ENCODE measurements around the gene PLXNC1. TPM values are rescaled to one million over a fixed set of nuclear protein-coding genes. Genes with fewer than 3 reads are reported as not detected.

The PLXNC1 gene
- total and polyA plus RNA-seq, 2 of the 8 experiments (the other 6 are each of a cell fraction or from before 2014, with no cell fraction given): 0.83 to 2.0 TPM

DNA sequence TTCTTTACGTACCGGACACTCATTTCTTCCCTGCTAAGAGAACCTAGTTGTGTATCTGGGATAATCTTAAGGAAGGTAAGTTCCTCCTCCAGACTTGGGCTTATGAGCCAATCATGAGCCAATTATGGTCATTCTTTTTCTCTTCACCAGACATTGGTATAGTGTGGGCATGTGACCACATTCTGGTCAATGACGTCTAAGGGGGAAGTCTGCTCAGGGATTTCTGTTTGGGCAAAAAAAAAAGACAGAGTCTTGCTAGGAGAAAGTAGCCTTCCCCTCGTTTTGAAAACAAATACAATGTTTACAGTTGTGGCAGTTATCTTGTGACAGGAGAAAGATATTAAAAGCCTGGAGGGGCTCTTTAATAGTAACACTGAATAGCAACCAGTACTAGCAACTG lies 20.1 kb upstream of the PLXNC1 start:
- H3K18ac ChIP-seq (ENCODE audit: extremely low read depth, low read length): no peak overlapping the region
- H3K14ac ChIP-seq (ENCODE audit: insufficient read length): no peak overlapping the region
- H4K20me1 ChIP-seq (replicated peaks in 1 of 2; ENCODE audit: control insufficient read depth in 1 of 2, insufficient read depth in 2 of 2, low read length in 2 of 2): no peaks in the 10 kb centered on the region
- H2AFZ ChIP-seq (ENCODE audit: low read length): no peak overlapping the region
- no peak overlapping the region for H2AK5ac ChIP-seq (ENCODE audit: low read depth, low read length)
- no peak overlapping the region for H3K27ac ChIP-seq (ENCODE audit: low read depth, low read length)
- no peaks in the 10 kb centered on the region; a peak in 1 of 7 replicates for H3K27me3 ChIP-seq (replicated peaks in 1 of 4; ENCODE audit: control insufficient read depth in 3 of 4, extremely low read depth in 1 of 4, insufficient read depth in 3 of 4, low read length in 3 of 4)
- TF ChIP-seq KDM5A (IDR thresholded peaks at IDR 0.05; ENCODE audit: low read length) (no peak), YY1 (IDR thresholded peaks at IDR 0.05; ENCODE audit: low read depth, low read length) (no peak), BRCA1 (IDR thresholded peaks at IDR 0.05; ENCODE audit: low read depth, low read length) (no peak), EGR1 (IDR thresholded peaks at IDR 0.05; ENCODE audit: borderline replicate concordance, low read depth, low read length) (no peak), TBP (IDR thresholded peaks at IDR 0.05; ENCODE audit: low read depth, low read length) (no peak)
- no peak overlapping the region for H4K91ac ChIP-seq (replicated peaks; ENCODE audit: insufficient read length, low read length)
- no peak overlapping the region for H4K5ac ChIP-seq (ENCODE audit: insufficient read length, low read depth, low read length)
- no peak overlapping the region for H2BK20ac ChIP-seq (ENCODE audit: low read length)
- no peak overlapping the region for H3K4me2 ChIP-seq (ENCODE audit: insufficient read depth in 1 of 2, low read depth in 2 of 2, low read length in 2 of 2)
- H3K23me2 ChIP-seq (ENCODE audit: low read depth, low read length): no peaks in the 10 kb centered on the region
- no peaks in the 10 kb centered on the region for H3K9me3 ChIP-seq (ENCODE audit: insufficient read depth in 2 of 2, low read depth in 1 of 2, low read length in 1 of 2)
- POLR2A ChIA-PET (ENCODE audit: partially characterized antibody): no interaction called here
- no peak overlapping the region for H2BK15ac ChIP-seq (ENCODE audit: low read length)
- no peak overlapping the region for H3K9ac ChIP-seq (replicated peaks in 1 of 4; ENCODE audit: extremely low read depth in 1 of 4, low read depth in 3 of 4, low read length in 3 of 4)
- H4K8ac ChIP-seq (ENCODE audit: extremely low read depth, insufficient read depth, low read length): no peak overlapping the region
- H3K4me1 ChIP-seq (replicated peaks in 1 of 4; ENCODE audit: control insufficient read depth in 3 of 4, insufficient read depth in 4 of 4, low read length in 3 of 4): no peaks in the 10 kb centered on the region; a peak in 1 of 7 replicates
- no peak overlapping the region for H2BK5ac ChIP-seq (ENCODE audit: low read depth, low read length)
- 79% methylated on average over 4 of the region's 4 CpGs; no CpG with 5 or more reads in 1 of the 2 experiments for WGBS, 2 experiments (ENCODE audit: extremely low coverage in 1 of 2, insufficient coverage in 1 of 2, insufficient read length in 1 of 2, insufficient replicate concordance in 2 of 2, low coverage in 1 of 2, low lambda C conversion rate in 2 of 2, missing lambda C conversion rate in 1 of 2)
- H3K4ac ChIP-seq (replicated peaks; ENCODE audit: insufficient read length, low read depth, low read length): no peak overlapping the region
- no peak overlapping the region for H3K4me3 ChIP-seq (ENCODE audit: extremely low read depth in 1 of 4, insufficient read depth in 2 of 4, low read depth in 3 of 4, low read length in 4 of 4)
- H2BK12ac ChIP-seq (ENCODE audit: low read depth, low read length): no peak overlapping the region
- DNase-seq (ENCODE audit: low read depth in 1 of 2, low spot score in 2 of 2): no peak
- no peak overlapping the region for H2BK120ac ChIP-seq (replicated peaks; ENCODE audit: low read depth, low read length)
- CTCF ChIA-PET (ENCODE audit: partially characterized antibody): interaction anchor here (0.6 to 1.4 kb wide), 4 partner anchors 13 to 140 kb away, joined by 3 to 4 read pairs (median 4); no protein-coding TSS in a partner anchor
- no peak for FAIRE-seq
- no peak overlapping the region for H3K23ac ChIP-seq (ENCODE audit: insufficient read length)
- no peak overlapping the region for H3K56ac ChIP-seq (replicated peaks; ENCODE audit: insufficient read length, low read depth, low read length)
- no peaks in the 10 kb centered on the region for H3K79me1 ChIP-seq (ENCODE audit: low read depth, low read length)
- no peaks in the 10 kb centered on the region for H3K36me3 ChIP-seq (ENCODE audit: control insufficient read depth in 2 of 4, insufficient read depth in 4 of 4, low read length in 3 of 4)
- H3K79me2 ChIP-seq (ENCODE audit: control insufficient read depth in 1 of 2, insufficient read depth in 2 of 2, low read length in 2 of 2): no peaks in the 10 kb centered on the region
